Measurements from ENCODE around the gene KDR. TPM values are rescaled to one million over a fixed set of nuclear protein-coding genes. Genes with fewer than 3 reads are reported as not detected.

The KDR gene
- total RNA-seq, 3 donors from 2014 or later (not counting 1 experiment from before 2014, with no cell fraction given), result 0.07 to 0.08 TPM; not detected in 1

GRCh38 chr4:55082756-55083155 is 42.6 kb downstream of the KDR start:
- no peaks in the 10 kb centered on the region for H3K9me3 ChIP-seq (ENCODE audit: control insufficient read depth, insufficient read depth, low read length)
- H3K4me3 Mint-ChIP-seq, result no peak overlapping the region
- H3K9me3 Mint-ChIP-seq, result no peaks in the 10 kb centered on the region
- intact Hi-C loops (cut with micrococcal nuclease), result no loop called here
- ATAC-seq, result no peak
- no peak overlapping the region for H3K27ac Mint-ChIP-seq
- no peak for TF ChIP-seq CTCF (IDR thresholded peaks at IDR 0.05)
- no peaks in the 10 kb centered on the region for H3K36me3 ChIP-seq (ENCODE audit: control insufficient read depth, insufficient read depth, low read length)
- no peak overlapping the region for H3K4me3 ChIP-seq (ENCODE audit: low read length)
- no peaks in the 10 kb centered on the region for H3K27me3 Mint-ChIP-seq (ENCODE audit: low read depth in 2 of 2)
- H3K27ac ChIP-seq (ENCODE audit: low read length), result no peak overlapping the region
- no peaks in the 10 kb centered on the region for H3K27me3 ChIP-seq (ENCODE audit: control insufficient read depth, insufficient read depth, low read length)
- 82% methylated on average over 2 of the region's 2 CpGs for WGBS (ENCODE audit: insufficient coverage)
- peaks cover 0 to 3% of the 10 kb centered on the region in 2 donors for H3K4me1 Mint-ChIP-seq
- no peaks in the 10 kb centered on the region for H3K36me3 Mint-ChIP-seq
- H3K4me1 ChIP-seq (ENCODE audit: control insufficient read depth, insufficient read depth, low read length), result no peaks in the 10 kb centered on the region
- DNase-seq, result no peak

- H3K4me1 ChIP-seq (ENCODE audit: control insufficient read depth, insufficient read depth, low read length), result no peaks in the 10 kb centered on the region
- no peak overlapping the region for H3K4me3 ChIP-seq (ENCODE audit: low read length)
- no peaks in the 10 kb centered on the region for H3K27me3 ChIP-seq (ENCODE audit: control insufficient read depth, insufficient read depth, low read length)
- Mint-ChIP-seq H3K27me3 (ENCODE audit: low read depth in 2 of 2) (peaks cover 0 to 8% of the 10 kb centered on the region in 2 donors), H3K9me3 (no peaks in the 10 kb centered on the region), H3K4me3 (no peak overlapping the region), H3K36me3 (no peaks in the 10 kb centered on the region), H3K4me1 (peaks cover 6 to 7% of the 10 kb centered on the region in 2 donors), H3K27ac (no peak overlapping the region)
- ATAC-seq (no peak), DNase-seq (no peak)
- H3K9me3 ChIP-seq (ENCODE audit: control insufficient read depth, insufficient read depth, low read length), result no peaks in the 10 kb centered on the region
- H3K36me3 ChIP-seq (ENCODE audit: control insufficient read depth, insufficient read depth, low read length), result no peaks in the 10 kb centered on the region
- intact Hi-C loops (cut with micrococcal nuclease), result no loop called here
- 89% methylated on average over 9 of the region's 9 CpGs for WGBS (ENCODE audit: insufficient coverage)
- TF ChIP-seq CTCF (IDR thresholded peaks at IDR 0.05), result no peak
- H3K27ac ChIP-seq (ENCODE audit: low read length), result no peak overlapping the region
Observed at GRCh38 chr4:55080174-55080865, 45.1 kb downstream of the KDR start.

GRCh38 chr4:55079451-55080173 is 45.8 kb downstream of the KDR start:
- H3K4me1 Mint-ChIP-seq, result peaks cover 6 to 7% of the 10 kb centered on the region in 2 donors
- Histone ChIP-seq H3K36me3 (ENCODE audit: control insufficient read depth, insufficient read depth, low read length) (no peaks in the 10 kb centered on the region), H3K9me3 (ENCODE audit: control insufficient read depth, insufficient read depth, low read length) (no peaks in the 10 kb centered on the region), H3K4me1 (ENCODE audit: control insufficient read depth, insufficient read depth, low read length) (no peaks in the 10 kb centered on the region), H3K4me3 (ENCODE audit: low read length) (no peak overlapping the region), H3K27ac (ENCODE audit: low read length) (no peak overlapping the region), H3K27me3 (ENCODE audit: control insufficient read depth, insufficient read depth, low read length) (no peaks in the 10 kb centered on the region)
- DNase-seq (no peak), ATAC-seq (no peak)
- H3K27me3 Mint-ChIP-seq (ENCODE audit: low read depth in 2 of 2), result peaks cover 0 to 8% of the 10 kb centered on the region in 2 donors
- no peak for TF ChIP-seq CTCF (IDR thresholded peaks at IDR 0.05)
- WGBS (ENCODE audit: insufficient coverage), result 78% methylated on average over 14 of the region's 14 CpGs
- intact Hi-C loops (cut with micrococcal nuclease), result no loop called here
- H3K9me3 Mint-ChIP-seq, result no peaks in the 10 kb centered on the region
- no peaks in the 10 kb centered on the region for H3K36me3 Mint-ChIP-seq
- no peak overlapping the region for H3K27ac Mint-ChIP-seq
- H3K4me3 Mint-ChIP-seq, result no peak overlapping the region

Data from natural killer cell (primary cell).